Measurements from ENCODE around the gene MRPL48.

- no peak for TF ChIP-seq CTCF (IDR thresholded peaks at IDR 0.05)
- no peak for TF ChIP-seq ZFX (IDR thresholded peaks at IDR 0.05; ENCODE audit: borderline replicate concordance)
These were observed 88.2 kb downstream of the MRPL48 start for GRCh38 chr11:73875840-73876239.

Measured in 22Rv1 (cell line).